HepG2 (cell line): ENCODE results near the gene SIK3. TPM values are rescaled to one million over a fixed set of nuclear protein-coding genes. Genes with fewer than 3 reads are reported as not detected.

Experiments used
- CC2D1A ChIP-seq: sonication (generic); formaldehyde crosslinking; IDR thresholded peaks from 2 replicates; pipeline ENCODE4 v1.8.1; 2023; ENCODE audit warnings: mild to moderate bottlenecking, missing genetic modification reagents
- ESRRA ChIP-seq: sonication (generic); formaldehyde crosslinking; IDR thresholded peaks from 2 replicates; pipeline ENCODE4 v1.5.1; 2020; ENCODE audit warnings: mild to moderate bottlenecking, low read depth, missing genetic modification reagents
- ISL2 ChIP-seq: sonication (generic); formaldehyde crosslinking; IDR thresholded peaks from 2 replicates; pipeline ENCODE4 v1.5.0; 2020; ENCODE audit warnings: missing genetic modification reagents
- KDM3A ChIP-seq: IDR thresholded peaks from 2 replicates; pipeline ENCODE4 v1.6.1; 2018; ENCODE audit warnings: low read depth, missing compliant biosample characterization
- KLF6 ChIP-seq: IDR thresholded peaks from 2 replicates; pipeline ENCODE4 v1.8.0; 2016; ENCODE audit warnings: missing biosample characterization, missing genetic modification reagents
- MATR3 ChIP-seq: sonication (generic); formaldehyde crosslinking; IDR thresholded peaks from 2 replicates; pipeline ENCODE4 v1.4.0; 2020; ENCODE audit warnings: missing genetic modification reagents
- MTF2 ChIP-seq: sonication (generic); formaldehyde crosslinking; IDR thresholded peaks from 2 replicates; pipeline ENCODE4 v1.5.0; 2020; ENCODE audit warnings: missing genetic modification reagents, borderline replicate concordance
- NCOR1 ChIP-seq: fragments of 200-600 bp; sonication (generic); IDR thresholded peaks from 2 replicates; pipeline ENCODE4 v1.7.0; 2017; ENCODE audit warnings: antibody characterized with exemption, low read length, borderline replicate concordance
- NFE2L1 ChIP-seq: sonication (generic); formaldehyde crosslinking; IDR thresholded peaks from 2 replicates; pipeline ENCODE4 v1.4.0; 2020; ENCODE audit warnings: missing genetic modification reagents, mild to moderate bottlenecking, borderline replicate concordance
- SMAD3 ChIP-seq: sonication (generic); formaldehyde crosslinking; IDR thresholded peaks from 2 replicates; pipeline ENCODE4 v1.4.0; 2020; ENCODE audit warnings: missing genetic modification reagents
- SOX6 ChIP-seq, 2 experiments: fragments of 450-650 bp in 1 of 2; sonication (generic) in 1 of 2; formaldehyde crosslinking in 1 of 2; IDR thresholded peaks; 2 replicates each; pipeline versions ENCODE4 v1.4.0 to v1.6.1; 2017 to 2020; ENCODE audit warnings: antibody characterized with exemption in 1 of 2, mild to moderate bottlenecking in 1 of 2, missing genetic modification reagents in 1 of 2
- SP1 ChIP-seq, 2 experiments: fragments of 450-650 bp in 1 of 2; sonication (generic) in 1 of 2; formaldehyde crosslinking in 1 of 2; IDR thresholded peaks; 2 replicates each; pipeline versions ENCODE4 v1.4.0 to v1.6.1; 2016 to 2020; ENCODE audit warnings: missing genetic modification reagents in 1 of 2
- ZNF263 ChIP-seq: sonication (generic); formaldehyde crosslinking; IDR thresholded peaks from 2 replicates; pipeline ENCODE4 v1.4.0; 2020; ENCODE audit warnings: missing genetic modification reagents
- ZNF282 ChIP-seq: fragments of 450-650 bp; IDR thresholded peaks from 2 replicates; pipeline ENCODE4 v1.6.1; 2018; ENCODE audit not compliant: partially characterized antibody
- ZNF33A ChIP-seq: sonication (generic); formaldehyde crosslinking; IDR thresholded peaks from 2 replicates; pipeline ENCODE4 v1.5.1; 2020; ENCODE audit warnings: missing genetic modification reagents, mild to moderate bottlenecking, moderate library complexity, borderline replicate concordance
- ZNF431 ChIP-seq: sonication (generic); formaldehyde crosslinking; IDR thresholded peaks from 2 replicates; pipeline ENCODE4 v1.9.0; 2022; ENCODE audit warnings: missing genetic modification reagents, low read depth, mild to moderate bottlenecking, borderline replicate concordance
- ZNF562 ChIP-seq: sonication (generic); formaldehyde crosslinking; IDR thresholded peaks from 2 replicates; pipeline ENCODE4 v1.8.0; 2022; ENCODE audit warnings: missing genetic modification reagents, borderline replicate concordance
- ZNF747 ChIP-seq: sonication (generic); formaldehyde crosslinking; IDR thresholded peaks from 2 replicates; pipeline ENCODE4 v1.8.1; 2023; ENCODE audit warnings: missing genetic modification reagents, mild to moderate bottlenecking, borderline replicate concordance
- ZNF772 ChIP-seq: sonication (generic); formaldehyde crosslinking; IDR thresholded peaks from 2 replicates; pipeline ENCODE4 v1.5.0; 2020; ENCODE audit warnings: mild to moderate bottlenecking, missing genetic modification reagents
- ZNF781 ChIP-seq: sonication (generic); formaldehyde crosslinking; IDR thresholded peaks from 2 replicates; pipeline ENCODE4 v1.5.1; 2020; ENCODE audit warnings: borderline replicate concordance, mild to moderate bottlenecking, missing genetic modification reagents; ENCODE audit errors: not compliant biosample characterization
- ZNF816 ChIP-seq: sonication (generic); formaldehyde crosslinking; IDR thresholded peaks from 2 replicates; pipeline ENCODE4 v1.8.0; 2022; ENCODE audit warnings: missing genetic modification reagents, mild to moderate bottlenecking, borderline replicate concordance
- ZSCAN9 ChIP-seq: IDR thresholded peaks from 2 replicates; pipeline ENCODE4 v1.6.1; 2016; ENCODE audit warnings: borderline replicate concordance
- polyA plus RNA-seq, 8 experiments: library from polyadenylated mRNA; depleted of rRNA in 3 of 8; stranded (reverse) in 7 of 8; unstranded in 1 of 8; fragments of >200 nt; fragmentation: Illumina TruSeq in 4 of 8; extraction: Trizol in 4 of 8; gene quantifications; 2 replicates each; pipeline versions ENCODE4 v1.2.1 to v1.2.3, GENCODE V29; 2011 to 2016; ENCODE audit warnings: low read depth in 4 of 8, missing spikeins in 1 of 8, mixed read lengths in 1 of 8; ENCODE audit not compliant: insufficient read depth in 1 of 8
- total RNA-seq, 5 experiments: library from RNA; depleted of rRNA; stranded (reverse); fragments of >200 nt; fragmentation: Illumina TruSeq; extraction: Trizol; gene quantifications; 2 replicates each; pipeline ENCODE4 v1.2.3, GENCODE V29; 2016; ENCODE audit warnings: low read depth in 1 of 5
- TF ChIP-seq, protein P1 (sequence below): sonication (generic); formaldehyde crosslinking; IDR thresholded peaks from 2 replicates; pipeline ENCODE4 v1.4.0; 2020; ENCODE audit warnings: missing genetic modification reagents
- TF ChIP-seq, protein P2 (sequence below): sonication (generic); formaldehyde crosslinking; IDR thresholded peaks from 2 replicates; pipeline ENCODE4; 2020; ENCODE audit warnings: missing genetic modification reagents, mild to moderate bottlenecking, borderline replicate concordance
- TF ChIP-seq, protein P3 (sequence below): IDR thresholded peaks from 2 replicates; pipeline ENCODE4 v1.6.1; 2018; ENCODE audit warnings: missing genetic modification reagents, mild to moderate bottlenecking, missing compliant biosample characterization

SIK3 gene
- total and polyA plus RNA-seq, 2 of the 13 experiments (the other 11 are each of a cell fraction or from before 2014, with no cell fraction given), result 5.7 to 9.8 TPM

DNA sequence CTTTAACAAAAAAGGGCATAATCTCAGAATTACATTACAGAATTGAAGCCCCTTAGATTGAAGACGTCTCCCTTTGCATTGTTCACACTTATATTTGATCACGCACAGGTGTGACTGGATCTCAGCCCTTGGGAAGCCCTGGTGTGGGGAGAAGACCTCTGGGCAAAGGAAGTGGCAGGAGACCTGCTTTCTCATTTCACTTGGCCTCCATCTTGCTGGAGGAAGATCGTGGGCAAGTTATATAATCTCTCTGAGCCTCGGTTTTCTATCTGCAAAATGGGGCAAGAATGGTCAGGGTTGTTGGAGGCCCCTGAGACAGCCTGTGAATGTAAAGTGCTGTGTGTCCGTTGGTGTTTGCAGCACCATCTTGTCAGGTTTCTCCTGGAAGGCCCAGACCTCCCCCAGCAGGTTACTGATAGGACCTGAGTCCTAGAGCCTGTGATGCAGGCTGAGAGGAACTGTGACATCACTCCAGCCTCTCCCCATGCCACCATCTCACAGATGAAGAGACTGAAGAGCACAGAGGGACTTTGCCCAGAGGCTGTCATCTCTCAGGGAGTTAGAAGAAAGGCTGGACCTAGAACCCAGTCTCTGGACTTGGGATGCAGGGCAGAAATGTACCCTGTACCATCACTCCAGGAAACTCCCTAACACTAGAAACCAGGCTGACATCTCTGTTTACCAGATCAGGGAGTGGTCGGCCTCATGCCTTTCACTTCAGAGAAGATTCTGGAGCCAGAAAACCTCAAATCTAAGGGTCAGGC, 259.7 kb downstream of the SIK3 start (continued):
- TF ChIP-seq SOX6 (IDR thresholded peaks at IDR 0.05) (no peak), SOX6 (CRISPR knock-in tag; IDR thresholded peaks at IDR 0.05) (no peak), SMAD3 (CRISPR knock-in tag) (no peak), ZNF772 (CRISPR knock-in tag) (no peak), ZNF282 (no peak), MATR3 (no peak), SP1 (IDR thresholded peaks at IDR 0.05) (no peak), SP1 (CRISPR knock-in tag; IDR thresholded peaks at IDR 0.05) (no peak), KDM3A (CRISPR knock-in tag) (no peak), KLF6 (CRISPR knock-in tag) (no peak), CC2D1A (no peak), NCOR1 (peak; percentile 15; the same call in 1 of the 2 replicates), MTF2 (CRISPR knock-in tag) (no peak), NFE2L1 (CRISPR knock-in tag) (no peak), ZNF431 (no peak), ZSCAN9 (CRISPR knock-in tag) (no peak), ZNF781 (CRISPR knock-in tag) (no peak), ZNF263 (CRISPR knock-in tag) (peak; percentile 55), ISL2 (CRISPR knock-in tag) (no peak), ESRRA (CRISPR knock-in tag) (no peak), ZNF747 (CRISPR knock-in tag) (no peak), ZNF816 (CRISPR knock-in tag) (no peak), ZNF562 (CRISPR knock-in tag) (no peak), ZNF33A (CRISPR knock-in tag) (no peak)
- TF ChIP-seq, protein P1, sequence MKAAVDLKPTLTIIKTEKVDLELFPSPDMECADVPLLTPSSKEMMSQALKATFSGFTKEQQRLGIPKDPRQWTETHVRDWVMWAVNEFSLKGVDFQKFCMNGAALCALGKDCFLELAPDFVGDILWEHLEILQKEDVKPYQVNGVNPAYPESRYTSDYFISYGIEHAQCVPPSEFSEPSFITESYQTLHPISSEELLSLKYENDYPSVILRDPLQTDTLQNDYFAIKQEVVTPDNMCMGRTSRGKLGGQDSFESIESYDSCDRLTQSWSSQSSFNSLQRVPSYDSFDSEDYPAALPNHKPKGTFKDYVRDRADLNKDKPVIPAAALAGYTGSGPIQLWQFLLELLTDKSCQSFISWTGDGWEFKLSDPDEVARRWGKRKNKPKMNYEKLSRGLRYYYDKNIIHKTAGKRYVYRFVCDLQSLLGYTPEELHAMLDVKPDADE (CRISPR knock-in tag), result no peak
- TF ChIP-seq, protein P2, sequence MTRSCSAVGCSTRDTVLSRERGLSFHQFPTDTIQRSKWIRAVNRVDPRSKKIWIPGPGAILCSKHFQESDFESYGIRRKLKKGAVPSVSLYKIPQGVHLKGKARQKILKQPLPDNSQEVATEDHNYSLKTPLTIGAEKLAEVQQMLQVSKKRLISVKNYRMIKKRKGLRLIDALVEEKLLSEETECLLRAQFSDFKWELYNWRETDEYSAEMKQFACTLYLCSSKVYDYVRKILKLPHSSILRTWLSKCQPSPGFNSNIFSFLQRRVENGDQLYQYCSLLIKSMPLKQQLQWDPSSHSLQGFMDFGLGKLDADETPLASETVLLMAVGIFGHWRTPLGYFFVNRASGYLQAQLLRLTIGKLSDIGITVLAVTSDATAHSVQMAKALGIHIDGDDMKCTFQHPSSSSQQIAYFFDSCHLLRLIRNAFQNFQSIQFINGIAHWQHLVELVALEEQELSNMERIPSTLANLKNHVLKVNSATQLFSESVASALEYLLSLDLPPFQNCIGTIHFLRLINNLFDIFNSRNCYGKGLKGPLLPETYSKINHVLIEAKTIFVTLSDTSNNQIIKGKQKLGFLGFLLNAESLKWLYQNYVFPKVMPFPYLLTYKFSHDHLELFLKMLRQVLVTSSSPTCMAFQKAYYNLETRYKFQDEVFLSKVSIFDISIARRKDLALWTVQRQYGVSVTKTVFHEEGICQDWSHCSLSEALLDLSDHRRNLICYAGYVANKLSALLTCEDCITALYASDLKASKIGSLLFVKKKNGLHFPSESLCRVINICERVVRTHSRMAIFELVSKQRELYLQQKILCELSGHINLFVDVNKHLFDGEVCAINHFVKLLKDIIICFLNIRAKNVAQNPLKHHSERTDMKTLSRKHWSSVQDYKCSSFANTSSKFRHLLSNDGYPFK (CRISPR knock-in tag), result no peak
- TF ChIP-seq, protein P3, sequence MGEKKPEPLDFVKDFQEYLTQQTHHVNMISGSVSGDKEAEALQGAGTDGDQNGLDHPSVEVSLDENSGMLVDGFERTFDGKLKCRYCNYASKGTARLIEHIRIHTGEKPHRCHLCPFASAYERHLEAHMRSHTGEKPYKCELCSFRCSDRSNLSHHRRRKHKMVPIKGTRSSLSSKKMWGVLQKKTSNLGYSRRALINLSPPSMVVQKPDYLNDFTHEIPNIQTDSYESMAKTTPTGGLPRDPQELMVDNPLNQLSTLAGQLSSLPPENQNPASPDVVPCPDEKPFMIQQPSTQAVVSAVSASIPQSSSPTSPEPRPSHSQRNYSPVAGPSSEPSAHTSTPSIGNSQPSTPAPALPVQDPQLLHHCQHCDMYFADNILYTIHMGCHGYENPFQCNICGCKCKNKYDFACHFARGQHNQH (CRISPR knock-in tag), result no peak
